HG03378 (cell line): Measurements from ENCODE around the gene TRPC6.

ENCODE experiments used
- ATAC-seq: cut with Tn5 transposase; IDR thresholded peaks from one replicate; pipeline ENCODE4 v1.9.1; 2021; ENCODE audit warnings: mild to moderate bottlenecking, moderate library complexity; ENCODE audit not compliant: unreplicated experiment

TRPC6 gene

DNA sequence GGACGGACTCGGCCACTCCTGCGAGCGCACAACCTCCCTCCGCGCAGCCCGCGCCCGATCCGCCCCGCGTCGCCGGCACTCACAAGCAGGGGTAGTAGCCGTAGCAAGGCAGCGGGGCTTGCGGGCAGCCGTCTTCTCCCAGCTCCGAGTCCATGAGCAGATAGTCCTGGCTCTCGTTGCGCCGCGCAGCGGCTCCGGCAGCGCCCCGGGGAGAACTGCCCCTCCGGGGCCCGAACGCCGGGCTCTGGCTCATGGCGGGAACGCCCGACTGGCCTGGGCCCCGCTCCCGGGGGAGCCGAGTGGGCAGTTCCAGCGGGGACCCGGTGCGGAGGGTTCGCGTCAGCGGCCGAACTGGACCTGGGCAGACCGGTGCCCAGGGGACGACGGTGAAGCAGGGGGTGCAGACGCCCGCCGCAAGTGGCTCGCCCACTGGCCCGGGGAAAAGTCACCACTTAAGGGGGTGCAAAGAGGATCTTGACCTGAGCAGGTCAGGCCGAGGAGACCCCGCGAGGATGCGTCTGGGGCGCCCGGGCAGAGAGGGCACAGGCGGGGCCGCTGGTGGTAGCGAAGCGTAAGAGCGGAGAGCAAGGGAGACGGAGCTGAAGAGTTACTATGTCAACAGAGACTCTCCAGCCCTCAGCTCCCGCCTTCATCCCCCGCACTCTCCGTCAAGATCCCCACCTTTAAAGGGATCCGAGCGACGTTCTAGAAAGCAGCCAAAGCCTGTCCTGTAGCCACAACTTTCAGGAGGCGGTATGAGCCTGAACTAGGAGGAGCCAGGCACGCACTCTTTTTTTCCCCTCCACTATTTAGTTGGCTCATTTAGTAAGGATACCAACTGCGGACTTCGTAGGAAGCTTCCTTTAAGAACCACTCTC is at the start of gene TRPC6:
TRPC6 (minus strand) TSS at position 757 of the 878 bp plus-strand sequence; CDS start at position 253, 504 bp downstream.
- no peak for ATAC-seq

DNA sequence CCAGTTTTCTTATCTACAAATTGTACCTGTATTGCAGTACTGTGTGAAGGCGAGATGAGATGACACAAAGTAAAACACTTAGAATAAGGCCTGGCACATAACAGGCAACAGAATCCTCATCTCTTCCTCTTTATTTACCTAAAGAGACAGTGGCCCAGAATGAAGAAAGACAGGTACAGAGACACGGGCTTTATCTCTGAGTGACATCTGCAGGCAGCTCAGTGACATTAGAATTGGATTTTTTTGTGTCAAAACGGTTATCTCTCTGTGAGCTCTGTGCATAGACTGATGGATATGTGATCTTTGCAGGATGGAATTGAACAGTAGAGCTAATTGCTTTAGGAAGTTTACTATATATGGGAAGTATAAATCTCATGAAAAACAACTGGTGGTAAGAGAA is 36.2 kb upstream of the TRPC6 start:
- ATAC-seq: no peak

DNA sequence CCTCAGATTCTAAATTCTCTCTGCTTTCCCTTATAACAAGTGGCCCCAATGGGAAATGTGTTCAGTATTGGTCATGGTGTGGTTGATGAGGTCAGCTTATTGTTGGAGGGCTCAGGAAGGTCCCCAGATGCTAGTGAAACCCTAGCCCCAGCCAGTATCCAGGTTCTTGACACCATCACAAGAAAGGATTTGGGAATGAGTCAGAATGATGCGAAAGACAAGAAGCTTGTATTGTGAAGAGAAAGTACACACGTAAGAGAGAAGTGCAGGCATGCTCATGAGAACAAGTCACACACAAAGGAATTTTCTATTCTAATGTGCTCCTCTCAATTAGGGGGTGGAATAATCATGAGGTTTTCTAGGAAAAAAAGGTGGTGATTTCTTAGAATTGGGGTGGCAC is 34.9 kb upstream of the TRPC6 start:
- no peak for ATAC-seq

DNA sequence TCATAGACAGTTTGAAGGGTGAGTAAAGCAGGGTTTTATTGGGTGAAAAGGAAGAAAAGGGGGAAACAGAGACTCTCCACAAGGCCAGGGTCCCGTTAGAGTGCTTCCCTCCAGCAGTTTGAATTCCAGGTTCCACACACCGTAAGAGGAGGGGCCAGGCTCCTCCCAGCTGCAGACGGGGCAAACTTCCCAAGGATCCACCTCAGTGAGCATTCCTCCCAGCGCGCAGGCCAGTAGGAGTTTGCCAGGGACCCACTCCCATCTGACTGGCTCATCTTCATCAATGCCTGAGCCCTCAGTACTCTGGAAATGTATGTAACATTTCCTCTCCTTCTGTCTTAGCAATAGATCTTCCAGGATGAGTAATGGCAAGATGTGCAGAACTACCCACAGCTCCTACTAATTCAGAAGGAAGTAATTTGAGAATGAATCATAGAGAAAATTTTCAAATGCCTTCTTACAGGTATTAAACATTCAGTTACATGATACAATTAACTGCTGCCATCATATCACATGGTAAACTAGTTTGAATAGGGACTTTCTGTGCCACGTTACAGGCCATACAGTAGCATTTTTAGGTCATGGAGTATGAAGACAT is 34.0 kb upstream of the TRPC6 start:
- no peak for ATAC-seq

DNA sequence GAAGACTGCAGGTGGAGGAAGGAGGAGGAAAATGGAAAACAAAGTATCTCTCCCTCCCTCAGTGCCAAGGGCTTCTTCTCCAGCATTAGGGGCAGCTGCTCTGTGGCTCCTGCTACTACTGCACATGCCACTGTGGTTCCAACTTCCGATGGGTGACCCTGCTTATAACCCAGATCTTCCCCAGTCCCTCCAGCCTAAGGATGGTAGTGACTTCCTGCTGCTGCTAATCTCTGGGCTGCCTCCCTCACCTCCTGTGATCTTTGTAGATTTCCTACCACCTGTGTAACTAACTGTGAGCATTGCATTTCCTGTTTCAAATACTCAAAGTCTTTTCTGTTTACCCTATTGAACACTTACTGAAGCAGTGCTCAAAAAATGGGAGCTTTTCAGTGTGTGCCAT is 28.7 kb upstream of the TRPC6 start:
- no peak for ATAC-seq

DNA sequence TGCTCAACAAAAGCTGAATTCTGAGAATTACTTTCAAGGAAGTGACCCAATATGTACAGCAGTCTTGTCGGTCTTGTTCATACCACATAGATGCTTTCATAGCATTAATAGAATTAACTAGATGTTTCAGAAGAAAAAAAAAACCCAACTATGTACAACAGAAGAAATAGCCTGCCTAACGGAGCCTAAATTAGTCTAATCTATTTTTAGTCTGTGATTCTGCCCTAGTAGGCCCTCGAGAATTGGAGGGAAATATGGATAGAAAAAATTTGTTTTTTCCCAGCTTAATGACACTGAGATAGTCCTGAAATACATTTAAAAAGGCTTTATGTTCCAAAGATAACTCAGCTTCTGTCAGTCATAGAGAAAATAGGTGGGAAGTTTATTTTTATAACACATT is 17.1 kb upstream of the TRPC6 start:
- no peak for ATAC-seq

DNA sequence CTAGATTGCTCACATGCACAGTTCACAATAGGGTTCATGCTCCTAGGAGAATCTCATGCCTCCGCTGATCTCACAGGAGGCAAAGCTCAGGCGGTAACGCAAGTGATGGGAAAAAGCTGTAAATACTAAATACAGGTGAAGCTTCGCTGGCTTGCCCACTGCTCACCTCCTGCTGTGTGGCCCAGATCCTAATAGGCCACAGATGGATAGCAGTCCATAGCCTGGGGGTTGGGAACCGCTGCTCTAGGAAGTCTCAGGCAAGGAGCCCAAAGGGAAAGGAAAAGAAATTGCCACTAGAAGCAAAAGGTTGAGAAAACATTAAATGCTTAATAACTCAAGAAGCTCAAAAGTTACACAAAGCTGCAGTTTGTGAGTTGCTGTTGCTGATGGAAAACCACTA is 3.2 kb upstream of the TRPC6 start:
- no peak for ATAC-seq

DNA sequence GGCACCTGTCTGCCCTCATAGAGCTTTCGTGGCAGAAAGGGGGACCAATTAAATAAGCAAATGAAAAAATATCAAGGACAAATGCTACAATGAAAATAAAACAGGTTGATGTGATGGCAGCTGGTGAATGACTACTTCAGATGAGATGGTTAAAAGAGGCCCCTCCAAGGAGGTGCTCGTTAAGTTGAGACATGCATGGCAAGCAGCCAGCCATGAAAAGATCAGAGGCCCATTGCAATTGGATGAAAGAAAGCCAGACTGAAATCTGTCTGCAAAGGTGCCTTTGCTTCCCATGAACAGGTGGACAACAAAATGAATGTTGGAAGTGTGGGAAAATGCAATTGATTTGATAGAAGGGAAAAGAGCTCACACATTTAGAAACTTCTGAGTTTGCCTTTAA is 848 bp upstream of the TRPC6 start:
- ATAC-seq: no peak

DNA sequence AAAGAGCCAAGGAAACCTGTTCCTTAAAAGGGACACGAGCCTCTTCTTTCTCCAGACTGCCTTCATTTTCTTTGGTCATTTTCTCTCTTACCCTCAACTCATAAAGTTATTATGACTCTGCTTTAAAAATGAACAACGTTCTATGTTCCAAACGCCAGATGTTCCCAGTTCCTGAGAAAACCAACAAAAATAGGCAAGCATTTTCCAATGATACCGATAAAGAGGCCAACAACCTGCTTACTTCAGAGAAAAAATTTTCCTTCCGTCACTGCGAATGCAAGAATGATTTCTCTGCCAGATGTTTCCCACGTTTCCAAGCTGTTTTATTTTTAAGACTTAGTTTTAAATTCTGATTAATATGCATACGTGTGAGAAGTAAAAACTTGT is 315 bp upstream of the TRPC6 start:
- ATAC-seq: no peak

DNA sequence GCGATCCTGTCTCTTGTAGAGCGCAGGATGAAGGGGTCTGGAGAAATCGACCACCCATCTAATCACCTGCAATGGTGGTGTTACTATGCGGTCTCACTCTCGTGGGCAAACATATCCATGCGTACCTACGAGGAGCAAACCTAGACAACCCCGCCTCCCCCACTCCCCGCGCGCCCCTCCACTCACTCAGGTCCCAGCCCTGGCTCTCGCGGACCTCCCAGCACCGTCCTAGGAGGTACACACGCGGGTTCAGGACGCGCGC is 887 bp downstream of the TRPC6 start:
- no peak for ATAC-seq

DNA sequence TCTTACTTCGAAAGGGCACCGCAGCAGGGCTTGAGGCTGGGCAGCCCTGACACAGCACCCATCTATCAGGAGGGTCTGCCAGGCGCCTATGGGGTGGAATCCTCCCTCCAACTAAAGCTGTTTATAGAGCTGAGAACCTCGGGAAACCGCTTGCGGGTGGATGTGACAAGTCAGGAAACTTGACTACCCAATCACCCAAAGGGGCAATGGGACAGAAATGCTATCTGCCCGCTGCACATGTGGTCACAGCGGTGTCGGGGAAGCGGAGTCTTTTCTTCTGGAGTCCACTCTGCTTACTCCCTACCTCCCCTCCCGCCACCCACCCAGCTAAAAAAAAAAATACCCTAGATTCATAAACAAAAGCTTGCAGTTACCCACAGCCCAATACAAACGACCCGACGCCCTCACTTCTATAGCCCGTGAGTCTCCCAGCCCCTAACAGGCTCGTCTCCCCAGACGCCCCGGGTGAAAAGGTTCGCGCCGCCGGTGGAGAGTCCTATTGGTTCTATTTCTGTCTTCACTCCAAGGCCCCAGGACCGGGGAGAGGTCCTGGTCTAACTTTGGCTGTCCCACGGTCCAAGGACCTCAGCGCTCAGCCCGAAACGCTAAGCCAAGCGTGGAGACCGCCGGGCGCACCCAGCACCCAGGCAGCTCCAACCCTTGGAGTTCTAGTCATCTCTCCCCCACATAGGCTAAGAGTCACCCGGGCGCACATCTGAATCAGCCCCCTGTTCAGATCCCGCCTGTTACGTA is 1.4 kb downstream of the TRPC6 start:
- no peak for ATAC-seq

DNA sequence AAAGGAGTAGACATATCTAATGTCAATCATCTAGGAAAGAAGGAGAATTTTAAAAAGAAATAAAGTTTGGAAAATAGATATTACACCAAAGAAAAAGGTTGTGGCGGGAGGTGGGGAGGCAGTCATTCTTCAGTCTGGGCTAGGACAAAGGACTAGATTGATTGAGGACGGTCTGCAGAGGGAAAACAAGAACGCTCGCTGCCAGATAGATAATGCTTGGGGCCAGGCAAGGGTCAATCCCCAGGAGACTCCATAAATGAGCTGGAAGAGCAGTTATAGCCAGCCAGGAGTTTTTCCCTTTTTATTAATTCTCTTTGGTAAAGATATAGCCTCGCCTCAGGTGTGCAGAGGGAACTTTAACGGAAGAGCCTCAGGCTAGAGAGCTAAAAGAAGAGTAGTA is 6.3 kb downstream of the TRPC6 start:
- ATAC-seq: no peak

DNA sequence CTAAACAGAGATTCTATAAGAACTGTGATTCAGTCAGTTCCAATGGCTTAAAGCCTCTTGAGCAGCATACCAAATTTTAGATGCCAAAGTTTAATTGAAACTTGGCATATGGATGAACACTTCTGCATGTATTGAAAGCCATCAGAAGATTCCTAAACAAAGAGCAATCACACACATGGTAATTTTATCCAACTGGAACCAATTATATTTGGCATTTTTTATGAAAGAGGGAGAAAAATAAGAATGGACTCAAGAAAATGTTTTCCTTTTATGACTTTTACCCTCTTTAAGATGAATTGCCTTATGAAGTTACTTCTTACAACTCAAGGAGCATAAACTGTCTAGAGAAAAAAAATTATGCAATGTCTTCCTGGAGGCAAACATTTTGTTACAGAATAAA is 7.4 kb downstream of the TRPC6 start:
- ATAC-seq: no peak

DNA sequence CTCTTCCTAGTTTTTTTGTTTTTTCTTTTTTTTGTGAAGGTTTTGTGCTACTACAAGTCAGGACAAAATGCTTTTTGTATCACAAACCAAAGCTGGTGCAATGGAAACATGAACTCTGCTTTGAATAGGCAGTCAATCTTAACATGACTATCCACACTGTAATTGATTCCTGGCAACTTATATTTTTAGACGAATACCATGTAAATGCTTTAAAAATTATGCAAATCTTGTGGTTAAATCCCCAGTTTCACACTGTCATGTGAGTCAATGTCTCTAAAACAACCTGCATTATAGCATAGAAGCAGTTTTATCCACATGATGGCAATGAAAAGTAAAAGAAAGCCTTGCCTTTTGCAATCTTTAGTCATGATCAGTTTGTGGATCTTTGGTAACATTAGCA is 8.9 kb downstream of the TRPC6 start:
- no peak for ATAC-seq

DNA sequence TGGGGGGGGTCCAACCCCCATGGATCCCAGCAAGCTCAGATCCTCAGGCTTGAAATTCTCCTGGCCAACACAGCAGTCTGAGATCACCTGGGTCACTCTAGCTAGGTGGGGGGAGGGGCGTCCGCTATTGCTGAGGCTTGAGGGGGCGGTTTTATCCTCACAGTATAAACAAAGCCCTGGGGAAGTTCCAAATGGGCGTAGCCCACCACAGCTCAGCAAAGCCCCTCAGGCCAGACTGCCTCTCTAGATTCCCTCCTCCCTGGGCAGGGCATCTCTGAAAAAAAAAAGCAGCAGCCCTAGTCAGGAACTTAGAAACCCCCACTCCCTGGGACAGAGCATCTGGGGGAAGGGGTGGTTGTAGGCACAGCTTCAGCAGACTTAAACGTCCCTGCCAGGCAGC is 16.7 kb downstream of the TRPC6 start:
- no peak for ATAC-seq

DNA sequence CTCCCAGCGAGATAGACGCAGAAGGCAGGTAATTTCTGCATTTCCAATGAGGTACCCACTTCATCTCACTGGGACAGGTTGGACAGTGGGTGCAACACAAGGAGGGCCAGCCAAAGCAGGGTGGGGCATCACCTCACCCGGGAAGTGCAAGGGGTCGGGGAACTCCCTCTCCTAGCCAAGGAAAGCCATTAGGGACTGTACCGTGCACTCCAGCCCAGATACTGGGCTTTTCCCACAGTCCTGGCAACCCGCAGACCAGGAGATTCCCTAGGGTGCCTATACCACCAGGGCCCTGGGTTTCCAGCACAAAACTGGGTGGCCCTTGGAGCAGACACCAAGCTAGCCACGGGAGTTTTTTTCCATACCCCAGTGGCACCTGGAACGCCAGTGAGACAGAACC is 17.2 kb downstream of the TRPC6 start:
- no peak for ATAC-seq

DNA sequence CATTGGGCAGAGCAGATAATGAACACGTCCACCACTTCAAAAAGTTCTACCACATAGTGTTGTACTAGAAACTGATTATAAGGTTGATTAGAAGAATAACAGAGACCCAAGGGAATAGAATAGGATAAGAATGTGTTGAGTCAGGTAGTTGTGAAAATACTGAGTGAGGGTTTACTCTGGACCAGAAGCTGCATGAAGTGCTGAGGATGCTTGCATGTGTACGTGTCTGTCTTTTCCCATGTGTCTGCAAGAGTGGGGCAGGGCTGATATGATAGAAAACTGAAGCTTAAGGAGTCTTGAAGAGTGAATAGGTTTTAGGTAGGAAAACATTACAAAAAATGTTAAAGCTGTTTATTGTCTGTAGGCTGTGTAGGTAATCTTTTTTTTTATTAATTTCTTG is 20.6 kb downstream of the TRPC6 start:
- no peak for ATAC-seq

DNA sequence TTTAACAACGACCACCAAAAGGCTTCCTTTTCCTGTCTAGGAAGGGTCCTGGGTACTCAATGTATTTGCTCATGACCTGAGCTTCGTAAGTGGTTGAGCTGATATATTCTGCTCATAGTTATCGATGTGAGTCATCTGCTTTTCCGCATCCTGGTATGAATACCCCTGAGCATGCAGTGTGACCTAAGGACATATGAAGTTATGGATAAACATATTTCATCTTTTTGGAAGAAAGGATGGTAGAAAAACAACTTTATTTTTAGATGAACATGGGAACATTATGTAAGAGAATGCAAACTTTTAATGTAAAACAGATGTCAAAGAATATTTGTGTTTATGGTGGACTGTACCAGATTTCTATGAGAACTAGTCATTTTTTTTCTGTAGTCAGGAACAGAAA is 28.4 kb downstream of the TRPC6 start:
- ATAC-seq: no peak

DNA sequence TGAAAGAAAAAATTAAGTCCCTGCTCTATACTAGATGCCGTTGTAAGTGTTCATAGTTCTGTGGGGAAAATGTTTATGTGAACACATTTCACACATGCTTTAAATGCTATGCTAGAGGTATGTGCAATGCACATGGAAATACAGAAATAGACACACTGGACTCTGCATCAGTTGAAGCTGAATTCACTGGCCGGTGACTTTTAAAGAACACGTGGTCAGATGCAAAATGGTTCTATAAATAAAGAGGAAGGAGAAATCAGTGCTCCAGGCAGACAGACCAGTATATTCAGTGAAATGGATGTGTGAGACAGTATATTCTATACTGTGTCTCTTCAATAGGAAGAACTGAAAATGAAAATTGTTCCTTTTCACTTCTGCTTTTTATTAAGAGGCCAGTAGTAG is 29.9 kb downstream of the TRPC6 start:
- peak; percentile 99 for ATAC-seq

DNA sequence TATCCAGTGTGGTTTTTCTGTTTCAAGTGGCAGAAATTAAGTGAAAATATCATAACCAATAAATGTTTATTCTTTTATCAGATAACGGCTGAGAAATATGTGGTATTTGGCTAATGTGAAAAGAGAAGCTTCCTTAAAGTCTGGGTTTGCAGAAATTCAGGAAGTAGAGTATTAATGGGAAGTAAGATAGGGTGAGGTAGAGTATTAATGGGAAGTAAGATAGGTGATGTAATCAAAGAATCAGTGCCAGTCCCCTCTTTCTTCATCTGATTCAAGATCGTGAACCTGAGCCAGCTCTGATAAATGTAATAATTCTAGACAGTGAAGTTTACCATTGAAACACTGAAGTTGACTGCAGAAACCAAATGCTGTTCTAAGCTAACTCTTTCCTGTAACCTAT is 30.9 kb downstream of the TRPC6 start:
- no peak for ATAC-seq

DNA sequence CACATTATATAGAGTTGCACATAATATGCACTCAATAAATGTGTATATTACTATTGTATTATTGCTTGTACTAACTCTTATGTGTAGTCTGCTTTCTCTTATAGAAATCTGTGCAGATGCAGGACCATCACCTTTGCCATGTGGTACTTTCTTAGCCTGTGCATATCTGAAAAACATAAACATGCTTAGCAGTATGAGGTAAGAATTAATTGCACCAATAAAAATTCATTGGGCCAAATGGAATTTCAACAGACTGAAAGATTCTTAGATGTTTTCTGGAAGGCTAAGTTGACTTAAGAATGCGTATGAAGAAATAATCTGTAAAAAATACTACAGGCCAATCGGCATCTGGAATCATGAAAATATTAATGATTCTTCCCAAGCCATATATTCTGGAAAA is 55.3 kb downstream of the TRPC6 start:
- ATAC-seq: no peak

DNA sequence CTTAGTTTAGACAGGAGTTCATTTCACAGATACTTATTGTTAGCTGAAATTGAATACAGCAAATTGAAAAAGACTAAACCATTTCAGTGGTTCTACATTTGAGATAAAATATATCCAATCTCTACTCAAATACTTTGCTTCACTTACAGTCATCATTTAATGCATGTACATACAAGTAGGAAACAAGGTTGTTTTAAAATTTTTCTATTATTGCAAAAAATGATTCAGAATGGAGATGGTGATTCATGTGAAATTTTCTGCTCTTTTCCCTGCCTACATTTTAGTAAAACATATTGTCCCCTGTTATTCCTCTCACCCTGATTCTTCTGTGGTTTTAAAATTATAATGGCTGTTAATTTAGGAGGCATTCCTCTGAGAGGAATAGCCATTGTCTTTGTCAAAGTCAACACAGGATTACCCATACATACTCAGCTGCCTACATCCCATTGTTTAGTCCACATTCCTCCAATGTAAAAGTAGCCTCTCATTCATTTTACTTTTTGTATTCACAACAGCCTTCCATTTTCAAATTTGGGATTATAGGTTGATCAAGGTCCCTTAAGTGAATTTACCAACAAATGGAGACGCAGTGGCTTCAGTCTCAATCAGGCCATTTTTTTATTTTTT is 60.1 kb downstream of the TRPC6 start:
- no peak for ATAC-seq
